Mucosa of stomach (tissue), 1 donor: ENCODE results near the gene NFYC.

Source experiments
- H3K27me3 ChIP-seq: one replicate; pipeline ENCODE4 v1.7.0; 2013; ENCODE audit warnings: mild to moderate bottlenecking, low read length; ENCODE audit not compliant: control insufficient read depth, insufficient read depth
- H3K36me3 ChIP-seq: one replicate; pipeline ENCODE4 v1.7.0; 2013; ENCODE audit warnings: low read length; ENCODE audit not compliant: control insufficient read depth, insufficient read depth
- H3K4me1 ChIP-seq: one replicate; pipeline ENCODE4 v1.7.0; 2013; ENCODE audit warnings: mild to moderate bottlenecking, low read length; ENCODE audit not compliant: control insufficient read depth, insufficient read depth
- H3K4me3 ChIP-seq: one replicate; pipeline ENCODE4 v1.7.0; 2013; ENCODE audit warnings: low read length
- H3K9ac ChIP-seq: one replicate; pipeline ENCODE4 v1.7.0; 2013; ENCODE audit warnings: mild to moderate bottlenecking, low read length, moderate library complexity
- H3K9me3 ChIP-seq: one replicate; pipeline ENCODE4 v1.7.0; 2013; ENCODE audit warnings: mild to moderate bottlenecking, low read length, moderate library complexity; ENCODE audit not compliant: control insufficient read depth
- donor health status: Pancreatic carcinoma.

Gene NFYC

DNA sequence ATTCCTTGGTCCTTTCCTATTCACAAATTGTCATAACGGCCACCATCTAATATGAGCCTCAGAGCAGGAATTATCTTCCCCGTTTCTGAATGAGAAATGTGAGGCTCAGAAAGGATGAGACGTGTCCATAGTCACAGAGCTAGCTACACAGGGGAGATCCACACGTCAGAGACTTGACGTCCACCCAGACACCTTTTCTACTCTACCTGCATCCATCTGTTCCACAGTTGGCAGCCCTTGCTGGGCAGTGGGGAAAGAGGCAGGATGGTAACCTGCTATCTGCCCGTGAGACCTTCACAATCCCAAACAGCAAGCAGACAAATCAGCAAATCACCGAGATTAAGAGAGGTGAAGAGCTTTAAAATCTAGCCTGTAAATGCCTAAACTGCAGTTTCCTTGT lies 34.5 kb upstream of the NFYC start:
- Histone ChIP-seq H3K36me3 (no peaks in the 10 kb centered on the region), H3K4me1 (peaks cover 7% of the 10 kb centered on the region), H3K9ac (no peak overlapping the region), H3K4me3 (no peak overlapping the region), H3K9me3 (no peaks in the 10 kb centered on the region), H3K27me3 (no peaks in the 10 kb centered on the region)

DNA sequence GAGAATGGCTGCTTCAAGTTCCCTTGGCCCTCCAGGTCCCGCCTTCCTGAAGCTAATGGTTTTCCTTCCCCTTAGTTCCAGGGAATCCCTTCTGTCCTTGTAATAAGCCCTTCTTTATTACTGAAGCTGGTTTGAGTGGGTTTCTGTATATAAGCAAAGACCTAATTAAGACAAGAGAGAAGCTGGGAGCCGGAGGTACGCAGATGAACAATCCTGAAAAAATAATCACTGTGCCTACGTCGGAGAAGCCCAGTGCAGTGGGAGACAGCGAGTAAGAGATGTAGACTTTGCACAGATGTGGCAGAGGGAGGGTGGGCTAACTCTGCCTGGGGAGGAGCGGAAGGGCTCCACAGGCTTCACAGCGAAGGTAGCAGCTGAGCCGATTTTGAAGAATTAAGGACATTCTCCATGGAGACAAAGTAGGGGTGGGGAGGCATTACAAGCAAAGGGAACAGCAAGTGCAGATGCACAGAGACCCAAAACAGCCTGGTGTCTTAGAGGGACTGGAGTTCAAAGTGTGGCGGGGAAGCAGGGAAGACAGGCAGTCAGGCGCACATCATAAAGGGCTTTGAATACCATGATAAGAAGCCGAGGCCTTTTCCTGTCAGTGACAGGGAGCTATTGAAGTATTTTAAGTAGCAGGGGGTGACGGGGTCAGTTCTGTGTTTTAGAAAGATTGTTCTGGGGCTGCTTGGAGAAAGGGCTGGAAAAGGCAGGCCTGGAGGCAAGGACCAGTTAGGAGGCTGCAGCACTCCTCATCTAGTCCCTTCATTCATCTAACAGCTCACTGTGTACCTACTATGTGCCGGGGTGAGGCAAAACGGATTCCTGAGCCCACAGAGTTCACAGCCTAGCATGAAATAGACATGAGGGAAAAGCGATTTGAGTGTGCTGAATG lies 32.5 kb upstream of the NFYC start:
- Histone ChIP-seq H3K36me3 (no peaks in the 10 kb centered on the region), H3K9ac (no peak overlapping the region)

DNA sequence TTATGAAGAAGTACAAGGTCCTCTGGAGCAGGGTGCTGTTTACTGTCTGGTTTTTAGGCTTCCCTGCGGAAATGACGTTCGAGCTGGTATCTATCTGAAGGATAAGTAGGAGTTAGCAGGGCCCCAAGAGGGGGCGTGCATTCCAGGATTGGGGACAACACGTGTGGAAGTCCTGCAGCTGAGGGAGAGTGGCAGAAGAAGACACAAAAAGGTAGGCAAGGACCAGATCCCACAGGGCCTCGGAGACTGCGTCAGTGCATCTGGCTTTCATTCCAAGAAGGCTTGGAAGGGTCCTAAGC lies 31.9 kb upstream of the NFYC start:
- Histone ChIP-seq H3K9me3 (no peaks in the 10 kb centered on the region), H3K9ac (no peak overlapping the region), H3K36me3 (no peaks in the 10 kb centered on the region), H3K27me3 (no peaks in the 10 kb centered on the region), H3K4me1 (peaks cover 7% of the 10 kb centered on the region), H3K4me3 (no peak overlapping the region)

More for the DNA sequence above, 32.5 kb upstream of the NFYC start:
- no peak overlapping the region for H3K4me3 ChIP-seq
- no peaks in the 10 kb centered on the region for H3K27me3 ChIP-seq
- peaks cover 7% of the 10 kb centered on the region for H3K4me1 ChIP-seq
- H3K9me3 ChIP-seq: no peaks in the 10 kb centered on the region

DNA sequence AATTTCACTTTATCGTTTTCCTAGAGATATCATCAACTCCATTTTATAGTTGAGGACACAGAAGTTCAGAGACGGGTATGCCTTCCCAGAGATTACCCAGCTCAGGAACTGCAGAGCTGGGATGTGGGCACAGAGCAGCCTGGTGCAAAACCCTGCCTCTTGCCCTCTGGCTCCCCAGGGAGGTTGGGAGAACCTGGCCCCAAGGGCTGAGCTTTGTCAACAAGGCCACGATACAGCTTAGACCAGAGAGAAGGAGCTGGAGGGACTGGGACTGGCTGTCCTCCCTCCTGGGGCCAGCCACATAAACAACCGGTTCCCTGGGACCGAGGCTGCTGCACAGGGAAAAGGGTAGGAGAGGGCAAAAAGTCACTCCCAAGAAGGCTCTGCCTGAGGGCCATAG lies 29.8 kb upstream of the NFYC start:
- Histone ChIP-seq H3K36me3 (no peaks in the 10 kb centered on the region), H3K27me3 (no peaks in the 10 kb centered on the region), H3K9me3 (no peaks in the 10 kb centered on the region), H3K9ac (no peak overlapping the region), H3K4me3 (no peak overlapping the region), H3K4me1 (peaks cover 15% of the 10 kb centered on the region)

DNA sequence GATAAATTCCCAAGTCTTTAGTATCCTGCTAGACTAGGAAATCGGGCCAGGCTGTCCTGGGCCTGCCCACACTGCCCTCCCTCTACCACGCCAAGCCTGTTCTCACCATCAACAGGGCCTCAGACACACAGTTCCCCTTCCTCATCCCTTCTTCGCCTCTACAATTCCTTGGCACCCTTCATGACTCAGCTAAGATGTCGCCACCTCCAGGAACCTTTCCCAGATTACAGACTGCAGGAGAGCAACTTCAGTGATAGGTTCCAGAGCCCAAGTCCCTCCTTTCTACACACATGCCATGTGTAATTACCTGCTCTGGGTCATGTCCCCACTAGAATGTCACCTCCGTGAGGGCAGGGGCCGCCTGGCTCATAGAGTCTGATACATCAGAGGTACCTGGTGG lies 29.4 kb upstream of the NFYC start:
- Histone ChIP-seq H3K27me3 (no peaks in the 10 kb centered on the region), H3K9ac (no peak overlapping the region), H3K9me3 (no peaks in the 10 kb centered on the region), H3K4me1 (peaks cover 15% of the 10 kb centered on the region), H3K4me3 (no peak overlapping the region), H3K36me3 (no peaks in the 10 kb centered on the region)

DNA sequence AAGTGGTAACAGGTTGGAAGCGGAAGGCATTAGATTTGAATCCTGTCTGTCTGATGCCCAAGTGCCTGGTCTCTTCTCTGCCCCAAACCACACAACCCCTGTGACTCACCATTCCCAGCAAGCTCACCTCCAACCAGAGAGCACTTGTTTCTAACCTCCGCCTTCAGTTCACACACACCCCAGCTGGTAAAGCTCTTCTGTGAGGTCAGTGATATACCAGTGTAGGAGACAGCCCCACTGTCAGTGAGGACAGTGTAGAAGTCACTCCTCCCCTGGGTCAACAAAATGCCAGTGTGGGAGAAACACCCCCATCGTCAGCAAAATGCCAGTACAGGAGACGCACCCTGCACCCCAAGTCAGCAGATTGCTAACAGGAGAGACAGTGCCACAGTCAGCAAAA lies 28.6 kb upstream of the NFYC start:
- H3K36me3 ChIP-seq: no peaks in the 10 kb centered on the region
- H3K27me3 ChIP-seq: no peaks in the 10 kb centered on the region
- no peak overlapping the region for H3K9ac ChIP-seq
- H3K4me1 ChIP-seq: peaks cover 15% of the 10 kb centered on the region
- no peak overlapping the region for H3K4me3 ChIP-seq
- no peaks in the 10 kb centered on the region for H3K9me3 ChIP-seq

DNA sequence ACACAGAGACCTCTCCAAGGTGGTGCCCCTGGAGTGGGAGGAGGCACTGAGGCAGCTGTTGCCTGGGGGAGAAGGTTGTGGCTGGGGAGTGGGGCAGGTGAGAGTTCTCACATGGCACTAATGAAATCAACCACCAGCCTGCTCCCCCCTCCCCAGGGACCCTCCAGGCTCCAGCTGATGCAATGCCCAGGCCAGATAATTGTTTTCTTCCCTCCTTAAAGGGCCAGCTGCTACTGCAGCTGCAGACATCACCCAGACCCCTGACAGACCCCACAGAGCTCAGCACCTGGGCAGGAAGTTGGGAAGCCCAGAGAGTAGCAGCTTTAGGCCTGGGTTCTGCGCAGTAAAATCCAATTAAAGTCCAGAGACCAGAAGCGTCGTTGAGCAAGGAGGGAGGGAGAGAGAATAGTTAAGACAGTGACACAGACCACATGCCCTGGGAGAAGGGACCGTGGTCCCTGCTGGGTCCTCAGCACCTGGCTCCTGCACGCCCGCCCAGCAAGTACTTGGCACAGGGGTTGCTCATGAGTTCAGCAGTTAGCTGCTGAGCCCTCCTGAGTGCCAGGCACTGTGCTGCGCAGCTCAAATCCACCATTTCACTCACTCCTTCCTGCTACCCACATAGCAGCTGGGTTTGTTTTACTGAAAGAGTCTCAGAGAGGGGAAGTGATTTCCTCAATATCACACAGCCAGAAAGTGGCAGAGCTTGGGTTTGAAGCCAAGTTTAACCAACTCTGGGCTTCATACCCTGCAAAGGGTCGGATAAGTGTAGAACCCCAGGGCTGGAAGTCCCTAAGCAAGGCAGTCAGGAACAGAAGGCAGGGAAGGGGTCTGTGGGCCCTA lies 28.0 kb upstream of the NFYC start:
- Histone ChIP-seq H3K9ac (no peak overlapping the region), H3K9me3 (no peaks in the 10 kb centered on the region), H3K27me3 (no peaks in the 10 kb centered on the region), H3K4me1 (peaks cover 15% of the 10 kb centered on the region), H3K36me3 (no peaks in the 10 kb centered on the region), H3K4me3 (no peak overlapping the region)

DNA sequence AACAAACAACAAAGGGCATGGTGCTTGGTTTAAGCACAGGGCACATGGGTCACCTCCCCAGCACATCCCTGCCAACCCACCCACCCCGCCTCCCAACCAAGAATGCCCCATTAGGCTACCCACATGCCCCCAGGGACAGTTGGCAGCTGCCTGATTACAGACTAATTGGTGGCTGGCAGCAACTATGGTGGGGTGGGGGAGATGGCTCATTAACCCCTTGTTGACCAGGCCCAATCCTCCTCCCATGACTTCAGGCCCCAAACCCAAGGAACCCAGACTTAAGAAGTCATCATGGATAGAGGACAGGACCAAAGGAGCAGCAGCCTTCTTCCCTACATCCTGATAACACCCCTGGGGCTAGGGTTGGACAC lies 27.4 kb upstream of the NFYC start:
- Histone ChIP-seq H3K9me3 (no peaks in the 10 kb centered on the region), H3K27me3 (no peaks in the 10 kb centered on the region), H3K9ac (no peak overlapping the region), H3K36me3 (no peaks in the 10 kb centered on the region), H3K4me1 (peaks cover 20% of the 10 kb centered on the region), H3K4me3 (no peak overlapping the region)

DNA sequence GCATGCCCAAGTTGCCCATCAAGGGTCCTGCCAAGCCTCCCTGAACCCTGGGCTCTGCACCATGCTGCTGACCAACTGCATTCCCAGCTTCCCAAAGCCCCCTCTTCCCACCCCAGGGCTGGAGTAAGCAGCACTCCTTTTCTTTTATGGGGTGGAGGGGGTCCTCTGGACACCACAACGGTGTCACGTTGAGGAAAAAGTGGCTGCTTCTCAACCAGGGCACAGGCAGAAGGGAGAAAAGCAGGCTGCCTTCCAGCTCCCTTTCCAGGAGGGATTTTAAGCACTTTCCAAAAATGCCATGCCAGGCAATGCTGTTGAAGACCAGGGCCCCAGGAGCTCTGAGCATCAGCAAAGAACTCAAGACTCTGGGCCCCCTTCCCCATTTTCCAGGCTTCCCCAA lies 26.7 kb upstream of the NFYC start:
- Histone ChIP-seq H3K27me3 (no peaks in the 10 kb centered on the region), H3K9me3 (no peaks in the 10 kb centered on the region), H3K9ac (no peak overlapping the region), H3K4me3 (no peak overlapping the region), H3K36me3 (no peaks in the 10 kb centered on the region), H3K4me1 (peaks cover 20% of the 10 kb centered on the region)

DNA sequence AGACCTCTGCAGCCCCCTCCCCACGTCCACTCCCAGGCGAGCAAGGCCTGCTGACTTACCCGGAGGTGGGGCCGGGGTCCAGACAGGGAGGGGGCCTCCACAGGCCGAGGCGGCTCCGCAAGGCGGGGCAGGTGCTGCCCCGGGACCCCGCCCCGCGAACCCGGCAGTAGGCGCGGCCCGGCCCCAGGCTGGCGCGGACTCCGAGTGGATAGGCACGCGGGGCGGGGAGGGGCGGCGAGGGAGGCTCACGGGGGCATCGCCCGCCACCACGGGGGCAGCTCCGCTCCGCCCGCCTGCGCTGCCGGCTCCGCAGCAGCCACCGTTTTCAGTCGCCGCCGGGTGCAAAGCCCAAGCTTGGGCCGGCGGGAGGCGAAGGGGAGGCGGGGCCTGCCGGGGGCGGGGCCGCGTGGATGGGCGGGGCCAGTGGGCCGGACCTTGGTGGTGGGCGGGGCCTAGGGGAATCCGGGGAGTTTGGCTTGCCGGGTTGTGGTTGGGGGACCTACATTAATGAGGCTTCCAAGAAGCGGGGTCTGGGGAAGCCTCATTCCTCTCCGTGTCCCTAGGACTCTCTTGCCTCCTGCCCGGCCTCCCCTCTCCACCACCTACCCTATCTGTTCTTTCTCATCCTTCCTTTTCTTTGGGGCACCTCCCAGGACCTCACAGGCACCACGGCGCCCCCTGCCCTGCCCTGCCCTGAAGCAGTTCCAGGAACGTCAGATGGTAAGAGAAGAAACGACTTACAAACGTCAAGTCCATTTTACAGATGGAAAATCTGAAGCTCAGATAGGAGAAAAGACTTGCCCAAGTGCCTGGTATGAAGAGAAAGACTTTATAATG lies 26.0 kb upstream of the NFYC start, which contains the start of gene RIMS3:
TSS of gene RIMS3 (minus strand) at position 348 of the 837 bp plus-strand sequence. CDS start 23,757 bp downstream, outside the sequence.
- Histone ChIP-seq H3K9me3 (no peaks in the 10 kb centered on the region), H3K4me3 (no peak within 1 kb of the TSS), H3K4me1 (peaks cover 20% of the 10 kb centered on the region), H3K27me3 (no peaks in the 10 kb centered on the region), H3K9ac (no peak within 1 kb of the TSS), H3K36me3 (no peaks in the 10 kb centered on the region)

DNA sequence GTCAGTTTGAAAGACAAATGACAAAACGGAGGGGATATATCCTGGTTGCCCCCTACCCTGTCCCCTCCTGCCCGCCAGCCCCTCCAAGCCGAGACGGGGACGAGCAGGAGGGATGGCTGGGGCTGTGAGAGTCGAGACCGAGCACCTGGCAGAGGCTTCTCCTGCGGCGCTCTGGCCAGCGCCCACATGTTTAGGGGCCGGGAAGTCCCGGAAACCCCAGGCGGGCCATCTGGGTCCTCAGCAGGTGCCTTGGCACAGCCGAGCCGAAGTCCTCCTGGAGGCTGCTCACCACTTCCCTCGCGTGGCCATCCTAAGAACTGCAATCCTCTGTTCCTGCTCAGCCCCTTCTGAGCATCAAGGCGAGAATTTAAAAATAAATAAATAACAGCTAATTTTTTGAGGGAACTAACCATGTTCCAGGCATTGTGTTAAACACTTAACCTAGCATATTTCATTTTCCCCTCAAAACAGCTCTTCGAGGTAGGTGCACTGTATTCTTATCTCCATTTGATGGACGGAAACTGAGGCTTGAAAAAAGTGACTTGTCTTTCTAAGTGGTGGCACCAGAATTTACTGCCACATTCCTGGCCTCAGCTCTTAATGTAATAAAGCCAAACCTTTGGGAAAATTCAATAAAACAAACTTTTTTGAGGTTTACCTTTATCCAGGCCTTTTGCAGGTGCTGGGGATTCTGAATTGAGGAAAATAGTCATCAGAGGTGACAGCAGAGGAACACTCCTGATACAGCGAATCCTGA lies 22.6 kb upstream of the NFYC start:
- Histone ChIP-seq H3K27me3 (peaks cover 3% of the 10 kb centered on the region), H3K4me3 (no peak overlapping the region), H3K9me3 (no peaks in the 10 kb centered on the region), H3K9ac (no peak overlapping the region), H3K4me1 (peaks cover 13% of the 10 kb centered on the region), H3K36me3 (no peaks in the 10 kb centered on the region)
